Lung microvascular endothelial cell (primary cell): Measurements from ENCODE around the gene VCY. TPM values are rescaled to one million over a fixed set of nuclear protein-coding genes. Genes with fewer than 3 reads are reported as not detected.
"Not testable (repeated sequence)": the region's sequence is repeated elsewhere in the genome, so short reads cannot be mapped to it uniquely, and the experiment has no call there.

Experiments used
- DNase-seq, 2 donors: peaks; one replicate each; pipeline versions ENCODE4 v3.0.0 to v3.0.0-alpha.2; 2010; ENCODE audit warnings: low read depth in 2 of 2
- total RNA-seq: library from RNA; depleted of rRNA; stranded (reverse); fragments of >200 nt; gene quantifications from 2 replicates; pipeline ENCODE4 v1.2.1, GENCODE V29; 2014

The VCY gene
- total RNA-seq = not detected in 2 replicates

GRCh38 chrY:13986373-13986772 is at the start of gene VCY:
Gene VCY, minus strand, starts transcription at chrY:13986473. Its CDS starts 33 bp downstream, at chrY:13986440.
- DNase-seq = not testable (repeated sequence)

- DNase-seq = not testable (repeated sequence)
These were observed 44.1 kb upstream of the VCY start for GRCh38 chrY:14030395-14030794.

GRCh38 chrY:14011916-14012315 is 25.6 kb upstream of the VCY start:
- DNase-seq = not testable (repeated sequence)

- not testable (repeated sequence) for DNase-seq
These were observed 43.9 kb downstream of the VCY start for GRCh38 chrY:13942406-13942805.

Other genes starting within 250 kb of the VCY start
- not detected in 2 replicates for gene VCY1B, start 69.8 kb upstream of the VCY start, total RNA-seq